NOMO-1 treated with DMSO at 0.1 percent for 48 hours (cell line): Measurements from ENCODE around the gene CCN5.
A peak's percentile ranks its signal among the peaks of the same experiment; 100 is the strongest.

Experiments used
- DNase-seq: peaks from one replicate; lab custom pipeline; 2025; ENCODE audit not compliant: unreplicated experiment; lab: John Stamatoyannopoulos, UW

Gene CCN5

DNA sequence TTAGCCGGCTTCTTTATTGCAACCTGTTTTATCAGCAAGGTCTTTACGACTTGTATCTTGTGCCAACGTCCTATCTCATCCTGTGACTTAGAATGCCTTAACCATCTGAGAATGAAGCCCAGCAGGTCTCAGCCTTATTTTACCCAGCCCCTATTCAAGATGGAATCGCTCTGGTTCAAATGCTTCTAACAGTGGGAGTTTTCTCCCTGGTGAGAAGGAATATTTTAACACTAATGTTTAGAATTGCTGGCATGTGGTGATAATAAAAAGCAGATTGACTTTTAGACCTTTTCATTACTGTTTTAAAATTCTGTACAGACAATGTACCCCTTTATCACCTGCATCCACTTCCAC, 20.6 kb downstream of the CCN5 start:
- no peak for DNase-seq

DNA sequence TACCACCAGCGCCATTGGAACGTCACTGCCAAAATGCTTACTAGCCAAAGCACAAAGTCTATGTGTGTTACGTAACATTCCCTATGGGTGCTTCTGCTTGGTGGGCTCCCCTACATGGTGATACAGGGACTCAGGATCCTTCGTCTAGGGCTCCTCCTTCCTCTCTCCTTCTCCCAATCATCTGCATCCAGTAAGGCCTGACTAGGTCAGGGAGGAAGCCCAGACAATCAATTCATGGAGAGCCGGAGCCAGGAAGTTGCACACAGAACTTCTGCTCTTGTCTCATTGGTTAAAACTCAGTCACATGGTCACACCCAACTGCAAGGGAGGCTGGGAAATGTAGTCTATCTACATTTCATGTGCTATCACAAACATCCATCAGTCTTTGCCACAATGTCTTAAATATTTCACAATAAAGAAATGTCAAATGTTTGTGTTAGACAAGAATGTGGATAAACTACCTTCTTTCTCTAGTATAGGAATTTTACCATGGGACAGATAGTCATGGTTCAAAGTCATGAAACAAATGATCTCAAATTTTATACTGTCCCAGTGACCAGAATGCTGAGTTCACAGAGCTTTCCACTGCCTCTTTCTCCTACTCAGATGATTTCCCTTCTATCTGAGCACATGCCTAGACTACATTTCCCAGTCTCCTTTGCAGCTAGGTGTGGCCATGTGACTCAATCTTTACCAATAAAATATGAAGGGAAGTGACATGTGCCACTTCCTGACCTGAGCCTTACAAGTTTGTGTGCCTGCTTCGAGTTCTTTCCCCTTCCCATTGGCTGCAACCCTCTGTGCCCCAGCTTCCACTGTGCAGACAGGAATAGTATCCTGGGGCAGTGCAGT, 21.2 kb downstream of the CCN5 start:
- DNase-seq, result peak; percentile 88

DNA sequence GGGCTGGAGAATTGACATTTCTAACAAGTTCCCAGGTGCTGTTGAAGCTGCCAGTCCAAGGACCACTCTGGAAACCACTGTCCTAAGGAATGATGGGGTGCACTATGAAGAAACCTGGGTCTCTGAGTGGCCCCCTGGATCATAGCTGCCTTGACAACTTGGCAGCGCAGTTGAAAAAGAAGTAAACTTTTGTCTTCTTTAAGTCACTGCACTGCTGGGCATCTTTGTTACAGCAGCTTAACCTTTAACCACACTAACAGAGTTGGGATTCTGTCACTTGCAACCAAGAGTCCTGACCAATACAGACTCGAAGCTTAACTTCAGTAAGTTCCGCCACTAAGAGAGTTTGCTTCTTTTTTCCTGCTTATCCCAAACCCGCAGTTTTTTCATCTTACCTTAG, 21.9 kb downstream of the CCN5 start:
- DNase-seq, result no peak

DNA sequence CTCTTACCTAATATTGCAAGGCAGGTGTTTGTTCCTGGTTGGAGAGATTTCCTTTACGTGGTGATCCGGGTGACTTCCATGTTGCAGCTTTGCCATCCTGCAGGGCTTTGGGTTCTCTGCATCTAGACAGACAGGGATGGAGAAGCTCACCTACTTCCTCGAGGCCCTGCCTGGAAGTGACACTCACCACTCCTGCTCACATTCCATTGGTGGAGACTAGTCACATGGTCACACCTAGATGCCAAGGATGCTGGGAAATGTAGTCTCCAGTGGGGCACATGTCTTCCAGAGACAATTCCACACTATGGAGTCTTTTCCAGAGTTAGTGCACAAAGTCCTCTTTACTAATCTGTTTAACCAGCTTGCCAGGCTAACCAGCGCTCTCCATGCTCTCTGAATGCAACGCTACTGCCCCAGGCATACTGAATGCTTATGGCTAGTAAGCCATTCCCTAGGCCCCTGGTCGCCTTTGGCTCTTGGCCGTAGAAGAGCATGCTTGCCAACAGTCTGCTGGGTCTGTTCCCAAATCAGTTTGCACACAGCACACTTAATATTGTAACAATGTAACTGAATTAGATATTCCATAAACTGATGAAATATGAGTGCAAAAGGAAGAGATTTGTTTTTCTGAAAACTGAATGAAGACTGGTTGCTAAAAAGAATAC, 23.8 kb downstream of the CCN5 start:
- peak; percentile 64 for DNase-seq

DNA sequence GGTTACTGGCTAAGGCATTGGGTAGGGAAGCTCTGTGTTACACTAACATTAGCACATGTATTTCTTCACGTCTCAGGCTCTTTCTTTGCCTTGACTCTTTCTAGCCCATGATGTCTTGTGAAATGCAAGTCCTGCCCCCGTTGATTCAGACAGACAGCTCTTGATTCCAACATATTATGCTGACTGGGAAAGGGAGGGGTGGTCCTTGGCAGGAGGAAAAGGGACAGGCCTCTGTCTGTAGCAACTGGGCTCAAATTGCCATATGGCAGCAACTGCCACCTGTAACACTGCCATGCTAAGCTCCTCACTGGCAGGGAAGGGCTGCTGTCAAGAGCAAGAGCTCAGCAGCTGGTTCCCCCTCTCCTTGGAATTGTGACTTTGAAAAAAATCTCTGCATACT, 24.8 kb downstream of the CCN5 start:
- DNase-seq, result no peak

DNA sequence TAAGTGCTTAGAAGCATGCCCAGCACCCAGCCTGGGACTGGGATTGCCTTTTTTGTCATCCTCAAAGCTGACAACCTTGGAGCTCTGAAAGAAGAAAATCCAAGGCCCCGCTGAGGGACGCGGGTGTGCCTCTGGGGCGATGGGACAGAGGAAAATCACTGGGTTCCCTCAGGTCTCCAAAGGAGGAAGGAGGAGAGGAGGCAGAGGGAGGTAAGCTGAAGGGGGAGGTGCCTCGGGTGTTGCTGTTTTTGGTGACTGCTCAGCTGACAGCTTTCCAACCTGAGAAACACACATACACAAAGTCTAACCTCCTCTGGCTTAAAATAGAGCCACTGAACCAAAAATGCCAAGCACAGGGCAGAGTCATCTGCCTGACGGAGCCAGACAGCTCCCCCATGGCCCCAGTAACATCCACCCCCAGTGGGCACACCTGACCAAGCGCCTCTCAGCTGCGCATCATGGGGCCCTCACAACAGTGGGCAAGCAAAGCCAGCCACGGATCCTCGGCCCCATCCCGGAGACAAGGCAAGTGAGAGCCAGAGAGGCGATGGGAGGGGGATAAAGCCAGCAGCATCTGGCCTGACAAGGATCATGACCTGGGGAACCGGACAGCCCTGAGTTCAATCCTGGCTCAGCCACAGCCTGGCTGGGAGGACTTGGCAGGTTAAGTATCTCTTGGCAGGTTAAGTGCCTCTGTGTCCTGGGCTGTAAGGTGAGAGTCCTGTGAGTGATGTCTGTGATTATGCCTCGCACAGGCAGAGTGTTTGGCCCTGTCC, 27.3 kb downstream of the CCN5 start:
- DNase-seq, result no peak

DNA sequence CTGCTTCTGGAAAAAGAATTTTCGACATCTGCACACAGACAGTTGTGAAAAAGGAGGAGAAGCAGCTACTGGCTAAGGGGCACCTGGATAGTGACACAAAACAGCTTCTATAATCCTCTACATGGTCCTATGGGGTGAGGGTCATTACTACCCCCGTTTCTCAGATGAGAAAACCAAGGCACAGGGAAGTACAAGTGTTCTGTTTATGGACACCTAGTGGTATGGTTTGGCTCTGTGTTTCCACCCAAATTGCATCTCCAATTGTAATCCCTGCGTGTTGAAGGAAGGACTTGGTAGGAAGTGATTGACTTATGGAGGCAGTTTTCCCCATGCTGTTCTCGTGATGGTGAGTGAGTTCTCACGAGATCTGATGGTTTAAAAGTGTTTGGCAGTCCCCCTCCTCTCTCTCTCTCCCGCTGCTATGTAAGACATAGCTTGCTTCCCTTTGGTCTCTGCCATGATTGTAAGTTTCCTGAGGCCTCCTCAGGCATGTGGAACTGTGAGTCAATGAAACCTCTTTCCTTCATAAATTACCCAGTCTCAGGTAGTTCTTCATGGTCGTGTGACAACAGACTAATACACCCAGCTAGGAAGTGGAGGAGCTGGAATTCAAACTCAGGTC, 28.0 kb downstream of the CCN5 start:
- no peak for DNase-seq

DNA sequence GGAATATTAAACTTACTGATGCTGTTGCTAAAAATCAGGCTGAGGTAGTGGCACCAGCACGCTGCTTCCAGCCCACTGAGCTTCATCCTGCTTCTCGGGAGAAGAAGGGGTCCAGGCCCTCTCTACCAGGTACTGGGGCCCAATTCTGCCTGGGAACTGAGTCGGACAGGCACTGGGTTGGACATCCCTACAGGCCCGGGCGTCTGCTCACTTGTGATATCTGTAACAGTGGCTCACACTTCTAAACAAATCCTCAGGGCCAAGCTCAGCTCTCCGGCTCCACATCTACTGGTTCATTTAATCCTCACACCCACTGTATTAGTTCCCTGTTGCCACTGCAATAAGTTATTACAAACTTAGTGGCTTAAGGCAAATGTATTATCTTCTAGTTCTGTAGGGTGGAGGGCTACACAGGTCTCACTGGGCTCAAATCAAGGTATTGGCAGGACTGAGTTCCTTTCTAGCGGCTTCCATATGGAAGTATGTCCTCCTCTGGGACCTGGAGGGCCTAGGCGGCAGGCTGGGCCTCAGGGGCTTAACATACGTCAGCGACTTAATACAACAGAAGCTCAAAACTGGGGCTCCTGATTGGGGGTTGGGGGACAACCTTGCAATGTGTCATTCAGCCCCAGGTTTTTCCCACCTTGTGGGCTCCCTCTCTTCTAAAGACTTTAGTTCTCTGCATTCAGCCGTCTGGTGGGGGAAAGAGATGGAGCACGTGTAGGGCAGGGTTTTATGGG, 28.9 kb downstream of the CCN5 start:
- no peak for DNase-seq

DNA sequence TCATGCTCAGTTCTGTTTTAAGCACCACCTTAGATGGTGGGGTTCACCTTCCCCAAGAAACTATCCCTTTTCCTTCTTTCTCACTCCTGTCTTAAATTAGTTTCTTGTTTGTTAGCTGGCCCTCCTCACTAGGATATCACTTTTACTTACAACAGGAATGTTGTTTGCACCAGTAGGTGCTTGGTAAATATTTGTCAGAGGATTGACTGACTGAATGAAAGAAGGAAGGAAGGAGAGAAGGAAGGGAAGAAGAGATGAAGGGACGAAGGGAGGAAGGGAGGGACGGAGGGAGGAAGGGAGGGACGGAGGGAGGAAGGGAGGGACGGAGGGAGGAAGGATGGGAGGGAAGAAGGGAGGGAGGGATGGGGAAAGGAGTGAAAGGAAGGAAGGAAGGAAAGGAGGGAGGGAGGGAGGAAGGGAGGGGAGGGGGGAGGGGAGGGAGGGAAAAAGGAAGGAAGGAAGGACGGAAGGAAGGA, 30.0 kb downstream of the CCN5 start:
- no peak for DNase-seq

DNA sequence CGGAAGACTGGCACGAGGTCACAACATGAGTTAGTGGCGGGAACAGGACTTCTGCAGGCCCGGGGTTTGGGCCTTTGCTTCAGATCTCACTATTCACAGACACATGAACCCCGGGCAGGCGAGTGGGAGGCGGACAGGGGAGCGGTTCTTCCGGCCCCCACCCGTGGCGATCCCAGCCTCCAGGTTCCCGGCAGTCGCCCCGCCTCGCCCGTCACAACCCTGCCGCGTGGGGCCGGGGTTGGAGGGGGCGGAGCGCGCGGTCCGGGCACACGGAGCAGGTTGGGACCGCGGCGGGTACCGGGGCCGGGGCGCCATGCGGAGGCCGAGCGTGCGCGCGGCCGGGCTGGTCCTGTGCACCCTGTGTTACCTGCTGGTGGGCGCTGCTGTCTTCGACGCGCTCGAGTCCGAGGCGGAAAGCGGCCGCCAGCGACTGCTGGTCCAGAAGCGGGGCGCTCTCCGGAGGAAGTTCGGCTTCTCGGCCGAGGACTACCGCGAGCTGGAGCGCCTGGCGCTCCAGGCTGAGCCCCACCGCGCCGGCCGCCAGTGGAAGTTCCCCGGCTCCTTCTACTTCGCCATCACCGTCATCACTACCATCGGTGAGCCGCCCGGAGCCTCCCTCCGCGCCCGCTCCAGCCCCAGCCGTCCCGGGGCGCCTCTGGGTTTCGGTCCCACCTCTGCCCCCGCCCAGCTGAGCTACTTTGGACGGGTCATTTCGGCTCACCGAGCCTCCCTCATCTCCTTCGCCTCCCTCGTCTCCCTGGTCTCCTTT, 30.6 kb downstream of the CCN5 start, which contains the start of gene KCNK15:
Gene KCNK15 (plus strand): TSS at position 268 of the 769 bp plus-strand sequence. CDS start 46 bp downstream, at position 314.
- no peak for DNase-seq

DNA sequence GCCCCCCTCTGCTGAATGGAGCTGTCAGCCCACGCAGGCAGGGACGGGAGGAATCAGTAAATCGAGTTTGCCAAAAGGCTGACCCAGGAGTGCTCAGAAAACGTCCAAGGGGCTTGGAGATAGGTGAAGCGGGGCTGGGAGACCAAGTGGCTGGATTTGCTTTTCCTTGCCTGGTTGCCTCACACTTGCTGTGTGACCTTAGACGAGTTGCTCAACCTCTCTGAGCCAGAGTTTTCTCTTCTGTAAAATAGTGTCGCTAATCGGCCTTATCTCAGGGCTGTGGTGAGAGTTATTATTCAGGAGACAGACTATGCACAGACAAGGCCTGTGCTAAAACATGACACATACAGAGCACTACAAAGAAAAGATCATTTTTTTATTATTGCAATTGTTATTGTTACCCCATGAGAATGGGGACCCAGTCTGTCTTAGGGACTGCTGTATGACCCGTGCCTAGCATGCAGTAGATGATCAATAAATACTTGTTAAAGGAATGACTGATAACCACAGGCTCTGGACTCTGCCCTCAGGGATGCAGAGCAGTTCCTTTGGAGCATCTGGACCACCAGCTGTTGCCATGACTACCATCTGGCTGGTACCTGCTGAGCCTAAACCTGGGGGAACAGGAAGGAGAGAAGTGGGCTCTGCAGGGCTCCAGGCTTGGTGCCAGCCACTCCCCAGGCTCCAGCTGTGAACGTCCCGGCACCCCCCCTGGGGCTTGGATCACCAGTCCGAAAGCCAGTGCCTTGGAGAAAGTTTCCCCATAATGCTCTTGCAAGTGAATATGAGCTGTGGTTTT, 31.4 kb downstream of the CCN5 start:
- DNase-seq, result no peak

DNA sequence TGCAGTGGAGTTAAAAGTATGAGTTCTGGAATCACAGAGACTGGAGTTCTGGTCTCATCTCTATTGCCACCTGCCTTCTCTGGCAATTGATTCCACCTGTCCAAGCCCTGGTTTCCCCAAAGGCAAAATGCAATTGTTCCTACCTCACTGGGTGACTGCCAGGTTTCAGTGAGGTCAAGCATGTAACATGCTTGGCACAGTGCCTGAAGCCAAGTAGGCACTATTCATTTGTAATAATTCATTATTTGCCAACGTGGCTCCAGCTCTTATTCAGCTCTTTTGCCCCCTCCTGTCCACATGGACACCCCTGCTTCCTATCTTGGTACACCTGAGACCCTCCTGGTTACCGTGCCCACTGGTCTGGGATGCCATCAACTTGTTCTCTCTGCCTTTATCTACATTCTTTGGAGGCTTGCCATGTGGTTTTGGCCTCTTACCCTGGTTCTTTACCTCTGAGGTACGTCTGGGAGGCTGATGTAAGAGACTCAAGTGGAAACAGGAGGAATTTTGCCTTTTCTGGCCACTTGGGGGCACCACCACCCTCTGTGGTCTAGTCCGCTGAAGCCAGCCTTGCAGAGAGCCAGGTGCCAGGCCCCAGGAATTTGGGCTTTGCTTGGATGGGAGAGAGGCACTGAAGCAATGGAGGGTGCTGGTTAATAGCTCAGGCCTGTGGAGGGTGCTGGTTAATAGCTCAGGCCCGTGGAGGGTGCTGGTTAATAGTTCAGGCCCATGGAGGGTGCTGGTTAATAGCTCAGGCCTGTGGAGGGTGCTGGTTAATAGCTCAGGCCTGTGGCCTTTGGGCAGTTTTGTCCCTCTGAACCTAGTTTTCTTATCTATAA, 32.2 kb downstream of the CCN5 start:
- DNase-seq, result peak; percentile 54

DNA sequence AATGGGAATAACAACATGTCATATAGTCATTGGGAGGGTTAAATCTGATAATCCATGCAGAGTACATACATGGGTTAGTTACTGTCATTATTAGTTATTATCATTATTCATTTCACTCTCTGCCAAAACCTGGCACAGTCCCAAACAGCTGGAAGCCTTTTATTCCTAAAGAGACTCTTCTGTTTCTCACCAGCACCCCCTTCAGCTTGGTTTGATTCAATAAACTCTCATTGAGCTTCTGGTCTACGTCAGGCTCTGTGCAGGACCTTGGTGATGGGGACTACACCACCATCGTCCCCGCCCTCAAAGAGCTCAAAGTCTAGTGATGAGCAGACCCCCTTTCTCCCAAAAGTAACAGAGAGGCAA, 32.8 kb downstream of the CCN5 start:
- no peak for DNase-seq

DNA sequence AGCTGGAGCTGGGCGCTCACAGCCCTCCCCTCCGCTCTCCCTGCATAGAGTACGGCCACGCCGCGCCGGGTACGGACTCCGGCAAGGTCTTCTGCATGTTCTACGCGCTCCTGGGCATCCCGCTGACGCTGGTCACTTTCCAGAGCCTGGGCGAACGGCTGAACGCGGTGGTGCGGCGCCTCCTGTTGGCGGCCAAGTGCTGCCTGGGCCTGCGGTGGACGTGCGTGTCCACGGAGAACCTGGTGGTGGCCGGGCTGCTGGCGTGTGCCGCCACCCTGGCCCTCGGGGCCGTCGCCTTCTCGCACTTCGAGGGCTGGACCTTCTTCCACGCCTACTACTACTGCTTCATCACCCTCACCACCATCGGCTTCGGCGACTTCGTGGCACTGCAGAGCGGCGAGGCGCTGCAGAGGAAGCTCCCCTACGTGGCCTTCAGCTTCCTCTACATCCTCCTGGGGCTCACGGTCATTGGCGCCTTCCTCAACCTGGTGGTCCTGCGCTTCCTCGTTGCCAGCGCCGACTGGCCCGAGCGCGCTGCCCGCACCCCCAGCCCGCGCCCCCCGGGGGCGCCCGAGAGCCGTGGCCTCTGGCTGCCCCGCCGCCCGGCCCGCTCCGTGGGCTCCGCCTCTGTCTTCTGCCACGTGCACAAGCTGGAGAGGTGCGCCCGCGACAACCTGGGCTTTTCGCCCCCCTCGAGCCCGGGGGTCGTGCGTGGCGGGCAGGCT, 35.1 kb downstream of the CCN5 start:
- no peak for DNase-seq

DNA sequence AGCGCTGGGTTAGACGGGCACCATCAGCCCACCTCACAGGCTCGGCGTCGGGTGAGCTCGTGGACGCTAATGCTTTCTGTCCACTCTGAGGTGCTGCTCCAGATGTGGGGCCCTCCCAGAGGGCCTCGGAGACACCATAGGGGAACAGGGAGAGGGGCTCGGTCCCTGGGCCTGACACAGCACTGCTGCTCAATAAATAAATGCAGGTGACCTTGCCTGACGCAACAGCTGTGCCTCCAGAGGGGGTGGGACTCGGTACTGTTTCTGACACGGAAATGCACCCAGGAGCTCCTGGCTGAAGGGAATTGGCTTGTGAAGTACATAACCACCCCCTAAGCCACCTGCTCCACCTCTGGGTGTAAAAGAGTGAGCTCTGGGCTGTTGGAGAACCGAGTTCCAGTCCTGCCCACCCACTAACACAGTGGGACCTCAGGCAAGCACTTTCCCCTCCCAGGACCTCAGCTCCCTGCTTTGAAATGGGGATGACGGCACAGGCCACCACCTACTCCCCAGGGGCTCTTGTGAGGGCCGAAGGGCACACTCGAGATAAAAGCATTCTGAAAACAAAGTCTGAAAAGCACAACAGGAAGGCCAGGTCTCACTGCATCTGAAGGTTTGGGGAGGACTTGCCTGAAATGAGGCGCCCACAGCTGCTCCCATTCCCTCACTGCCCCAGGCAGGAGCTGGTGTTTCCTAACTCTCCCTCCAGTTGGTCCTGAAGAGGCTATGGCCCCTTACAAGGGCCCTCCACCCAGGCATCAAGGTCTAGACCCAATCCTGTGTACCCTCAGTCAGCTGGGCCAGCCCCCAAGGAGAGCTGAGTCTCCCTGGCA, 37.1 kb downstream of the CCN5 start:
- no peak for DNase-seq

DNA sequence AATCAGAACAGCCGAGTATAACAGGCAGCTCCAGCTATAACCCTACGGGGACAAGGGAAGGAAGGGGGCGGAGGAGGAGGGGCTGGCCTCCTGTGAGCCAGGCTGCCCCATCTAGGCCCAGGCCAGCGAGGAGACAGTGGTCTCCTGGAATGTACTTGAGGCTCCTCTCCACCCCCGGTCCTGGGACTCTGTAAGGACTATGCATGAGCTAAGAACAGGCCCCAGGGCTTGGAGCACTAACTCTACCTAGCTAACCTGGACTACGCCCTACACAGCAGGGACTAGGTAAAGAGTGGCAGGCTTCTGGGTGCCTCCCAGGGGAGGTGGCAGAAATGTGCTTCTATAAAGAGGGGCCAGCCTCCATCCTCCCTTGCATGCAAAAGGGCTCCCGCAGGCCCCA, 39.4 kb downstream of the CCN5 start:
- DNase-seq, result no peak
